HG03439 (cell line): ENCODE results near the gene LAMC1.
A peak's percentile ranks its signal among the peaks of the same experiment; 100 is the strongest.

ENCODE experiments used
- ATAC-seq: cut with Tn5 transposase; IDR thresholded peaks from one replicate; pipeline ENCODE4 v1.9.1; 2021; ENCODE audit warnings: mild to moderate bottlenecking, moderate library complexity; ENCODE audit not compliant: unreplicated experiment

Gene LAMC1

GRCh38 chr1:183023146-183023600 is at the start of gene LAMC1:
Gene LAMC1 (plus strand): TSS chr1:183023420. CDS start chr1:183023717, 297 bp downstream.
- ATAC-seq: peak; percentile 22

GRCh38 chr1:182974506-182975191 is 48.6 kb upstream of the LAMC1 start:
- no peak for ATAC-seq

GRCh38 chr1:182977480-182977879 is 45.7 kb upstream of the LAMC1 start:
- no peak for ATAC-seq

- no peak for ATAC-seq
Observed at GRCh38 chr1:182978151-182978853, 44.9 kb upstream of the LAMC1 start.

GRCh38 chr1:182984138-182984537 is 39.1 kb upstream of the LAMC1 start:
- no peak for ATAC-seq

GRCh38 chr1:182984621-182985020 is 38.6 kb upstream of the LAMC1 start:
- no peak for ATAC-seq

- ATAC-seq: no peak
Observed at GRCh38 chr1:182985876-182986275, 37.3 kb upstream of the LAMC1 start.

GRCh38 chr1:182990413-182991144 is 32.6 kb upstream of the LAMC1 start:
- no peak for ATAC-seq

GRCh38 chr1:182993746-182994145 is 29.5 kb upstream of the LAMC1 start:
- ATAC-seq: no peak

- no peak for ATAC-seq
Observed at GRCh38 chr1:182995894-182996293, 27.3 kb upstream of the LAMC1 start.

- no peak for ATAC-seq
Observed at GRCh38 chr1:182996816-182997215, 26.4 kb upstream of the LAMC1 start.

- no peak for ATAC-seq
Observed at GRCh38 chr1:182998482-182998881, 24.7 kb upstream of the LAMC1 start.

GRCh38 chr1:183000167-183000962 is 22.9 kb upstream of the LAMC1 start:
- ATAC-seq: no peak

- ATAC-seq: no peak
Observed at GRCh38 chr1:183002267-183002666, 21.0 kb upstream of the LAMC1 start.

GRCh38 chr1:183002797-183003196 is 20.4 kb upstream of the LAMC1 start:
- ATAC-seq: no peak

- ATAC-seq: no peak
Observed at GRCh38 chr1:183003203-183003602, 20.0 kb upstream of the LAMC1 start.

GRCh38 chr1:183004141-183004540 is 19.1 kb upstream of the LAMC1 start:
- no peak for ATAC-seq

GRCh38 chr1:183011859-183012258 is 11.4 kb upstream of the LAMC1 start:
- ATAC-seq: no peak

- no peak for ATAC-seq
Observed at GRCh38 chr1:183012301-183012994, 10.8 kb upstream of the LAMC1 start.

GRCh38 chr1:183019139-183019740 is 4.0 kb upstream of the LAMC1 start:
- no peak for ATAC-seq
